ENCODE data around the gene UBE2QL1. TPM values are rescaled to one million over a fixed set of nuclear protein-coding genes. Genes with fewer than 3 reads are reported as not detected.
A peak's percentile ranks its signal among the peaks of the same experiment; 100 is the strongest.

UBE2QL1 gene
- total RNA-seq, 1 donor from 2014 or later = 2.5 TPM

- no peak for TF ChIP-seq POLR2A (IDR thresholded peaks at IDR 0.05)
- Histone ChIP-seq H3K36me3 (no peaks in the 10 kb centered on the region), H3K4me3 (no peak overlapping the region), H3K27me3 (no peaks in the 10 kb centered on the region), H3K9me3 (no peaks in the 10 kb centered on the region), H3K27ac (no peak overlapping the region), H3K4me1 (no peaks in the 10 kb centered on the region)
- intact Hi-C loops (cut with DNase I) = no loop called here
- DNase-seq (ENCODE audit: extremely low spot score in 2 of 2) = peak; percentile 62 to 70
Measured at GRCh38 chr5:6475626-6476312, 27.1 kb downstream of the UBE2QL1 start.

GRCh38 chr5:6476313-6476661, 27.6 kb downstream of the UBE2QL1 start:
- Histone ChIP-seq H3K36me3 (no peaks in the 10 kb centered on the region), H3K27me3 (no peaks in the 10 kb centered on the region), H3K4me1 (no peaks in the 10 kb centered on the region), H3K9me3 (no peaks in the 10 kb centered on the region), H3K4me3 (no peak overlapping the region), H3K27ac (no peak overlapping the region)
- no peak for DNase-seq (ENCODE audit: extremely low spot score in 2 of 2)
- intact Hi-C loops (cut with DNase I) = no loop called here
- TF ChIP-seq CTCF (IDR thresholded peaks at IDR 0.05) (no peak), POLR2AphosphoS5 (IDR thresholded peaks at IDR 0.05; ENCODE audit: insufficient read depth in 1 of 2, low read depth in 1 of 2) (no peak), POLR2A (IDR thresholded peaks at IDR 0.05) (no peak)

- H3K27me3 ChIP-seq = no peaks in the 10 kb centered on the region
- H3K27ac ChIP-seq = no peak overlapping the region
- DNase-seq (ENCODE audit: extremely low spot score in 2 of 2) = no peak
- no peaks in the 10 kb centered on the region for H3K9me3 ChIP-seq
- H3K4me1 ChIP-seq = no peaks in the 10 kb centered on the region
- H3K4me3 ChIP-seq = no peak overlapping the region
- no peaks in the 10 kb centered on the region for H3K36me3 ChIP-seq
- TF ChIP-seq POLR2A (IDR thresholded peaks at IDR 0.05) = no peak
- no peak for TF ChIP-seq POLR2AphosphoS5 (IDR thresholded peaks at IDR 0.05; ENCODE audit: insufficient read depth in 1 of 2, low read depth in 1 of 2)
- no peak for TF ChIP-seq CTCF (IDR thresholded peaks at IDR 0.05)
- intact Hi-C loops (cut with DNase I) = no loop called here
Measured at GRCh38 chr5:6478793-6479192, 30.1 kb downstream of the UBE2QL1 start.

- Histone ChIP-seq H3K4me3 (no peak overlapping the region), H3K27me3 (no peaks in the 10 kb centered on the region), H3K4me1 (no peaks in the 10 kb centered on the region), H3K27ac (no peak overlapping the region), H3K9me3 (no peaks in the 10 kb centered on the region), H3K36me3 (no peaks in the 10 kb centered on the region)
- intact Hi-C loops (cut with DNase I) = no loop called here
- no peak for DNase-seq (ENCODE audit: extremely low spot score in 2 of 2)
- TF ChIP-seq POLR2A (IDR thresholded peaks at IDR 0.05) (no peak), CTCF (IDR thresholded peaks at IDR 0.05) (no peak), POLR2AphosphoS5 (IDR thresholded peaks at IDR 0.05; ENCODE audit: insufficient read depth in 1 of 2, low read depth in 1 of 2) (no peak)
Measured at GRCh38 chr5:6480133-6481051, 31.7 kb downstream of the UBE2QL1 start.

GRCh38 chr5:6482735-6483134, 34.1 kb downstream of the UBE2QL1 start:
- TF ChIP-seq POLR2A (IDR thresholded peaks at IDR 0.05) (no peak), POLR2AphosphoS5 (IDR thresholded peaks at IDR 0.05; ENCODE audit: insufficient read depth in 1 of 2, low read depth in 1 of 2) (no peak), CTCF (IDR thresholded peaks at IDR 0.05) (no peak)
- no peak overlapping the region for H3K4me3 ChIP-seq
- intact Hi-C loops (cut with DNase I) = no loop called here
- DNase-seq (ENCODE audit: extremely low spot score in 2 of 2) = no peak
- no peaks in the 10 kb centered on the region for H3K4me1 ChIP-seq
- H3K9me3 ChIP-seq = no peaks in the 10 kb centered on the region
- H3K36me3 ChIP-seq = no peaks in the 10 kb centered on the region
- H3K27ac ChIP-seq = no peak overlapping the region
- H3K27me3 ChIP-seq = no peaks in the 10 kb centered on the region
